HG03139 (cell line): Measurements from ENCODE around the gene ZNF724.
"Not testable (repeated sequence)": the region's sequence is repeated elsewhere in the genome, so short reads cannot be mapped to it uniquely, and the experiment has no call there.

Experiments used
- ATAC-seq: cut with Tn5 transposase; IDR thresholded peaks from one replicate; pipeline ENCODE4 v1.9.1; 2021; ENCODE audit not compliant: unreplicated experiment

The ZNF724 gene

DNA sequence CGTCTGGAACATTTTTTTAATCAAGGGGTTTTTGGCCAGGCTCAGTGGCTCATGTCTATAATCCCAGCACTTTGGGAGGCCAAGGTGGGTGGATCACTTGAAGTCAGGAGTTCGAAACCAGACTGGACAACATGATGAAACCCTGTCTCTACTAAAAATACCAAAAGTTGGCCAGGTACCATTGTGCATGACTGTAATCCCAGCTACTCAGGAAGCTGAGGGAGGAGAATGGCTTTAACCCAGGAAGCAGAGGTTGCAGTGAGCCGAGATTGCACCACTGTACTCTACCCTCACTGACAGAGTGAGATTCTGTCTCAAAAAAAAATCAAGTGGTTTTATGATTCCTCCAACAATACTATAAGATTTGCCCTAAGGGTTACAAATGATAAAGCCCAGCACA is 3.1 kb upstream of the ZNF724 start:
- not testable (repeated sequence) for ATAC-seq

GRCh38 chr19:23241419-23241818 is 8.8 kb downstream of the ZNF724 start:
- ATAC-seq: no peak

DNA sequence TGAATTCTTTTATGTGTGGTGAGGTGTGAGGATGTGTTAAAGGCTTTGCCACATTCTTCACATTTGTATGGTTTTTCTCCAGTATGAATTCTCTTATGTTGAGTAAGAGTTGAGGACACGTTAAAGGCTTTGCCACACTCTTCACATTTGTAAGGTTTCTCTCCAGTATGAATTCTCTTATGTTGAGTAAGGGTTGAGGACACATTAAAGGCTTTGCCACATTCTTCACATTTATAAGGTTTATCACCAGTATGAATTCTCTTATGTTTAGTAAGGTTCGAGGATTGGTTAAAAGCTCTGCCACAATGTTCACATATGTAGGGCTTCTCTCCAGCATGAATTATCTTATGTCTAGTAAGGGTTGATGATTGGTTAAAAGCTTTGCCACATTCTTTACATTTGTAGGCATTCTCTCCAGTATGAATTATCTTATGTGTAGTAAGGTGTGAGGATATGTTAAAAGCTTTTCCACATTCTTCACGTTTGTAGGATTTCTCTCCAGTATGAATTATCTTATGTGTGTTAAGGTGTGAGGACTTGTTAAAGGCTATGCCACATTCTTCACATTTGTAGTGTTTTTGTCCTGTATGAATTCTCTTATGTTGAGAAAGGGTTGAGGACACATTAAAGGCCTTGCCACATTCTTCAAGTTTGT is 27.1 kb downstream of the ZNF724 start:
- ATAC-seq: no peak

DNA sequence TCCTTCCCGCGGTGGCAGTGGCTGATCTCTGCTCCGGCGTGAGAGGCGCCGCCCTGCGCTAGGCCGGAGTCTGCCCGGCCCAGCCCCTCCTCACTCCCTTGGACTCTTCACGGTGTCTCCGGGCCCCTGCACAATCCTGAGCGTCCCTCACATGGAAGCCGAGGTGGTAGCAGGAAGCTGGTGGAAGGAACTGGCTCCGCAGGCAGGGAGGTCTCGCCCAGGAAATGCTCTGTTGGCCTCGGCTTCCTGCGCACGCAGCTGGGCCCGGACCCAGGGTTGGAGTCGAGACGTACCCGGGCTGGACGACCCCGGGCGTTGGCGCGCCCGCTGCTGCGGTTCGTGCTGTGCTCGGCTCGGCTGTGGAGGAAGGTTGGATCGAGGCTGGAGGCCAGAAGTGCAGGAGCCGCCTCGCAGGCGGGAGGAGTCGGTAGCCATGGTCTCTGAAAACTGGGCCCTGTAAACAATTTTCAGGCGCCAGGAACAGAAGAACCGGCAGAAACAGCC is 46.3 kb downstream of the ZNF724 start:
- no peak for ATAC-seq

- no peak for ATAC-seq
Observed at GRCh38 chr19:23190341-23190740, 59.9 kb downstream of the ZNF724 start.

DNA sequence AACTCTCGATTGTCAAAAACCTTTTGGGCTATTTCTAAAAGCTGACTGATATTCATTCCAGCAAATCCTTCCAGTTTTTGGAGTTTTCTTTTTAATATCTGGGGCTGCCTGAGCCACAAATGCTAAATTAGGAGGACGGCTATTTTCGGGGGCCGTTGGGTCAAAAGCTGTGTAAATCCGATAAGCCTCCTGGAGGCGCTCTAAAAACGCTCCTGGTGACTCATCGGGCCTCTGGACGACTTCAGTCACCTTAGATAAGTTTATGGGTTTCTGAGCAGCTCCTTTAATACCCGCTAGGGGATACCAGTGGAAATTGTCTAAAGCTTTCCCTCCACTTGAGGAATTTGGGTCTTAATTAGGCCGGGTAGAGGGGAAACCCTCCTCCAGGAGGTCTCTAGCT is 66.9 kb downstream of the ZNF724 start:
- no peak for ATAC-seq
